HepG2 (cell line): ENCODE measurements around the gene LRRC28. TPM values are rescaled to one million over a fixed set of nuclear protein-coding genes. Genes with fewer than 3 reads are reported as not detected.
A peak's percentile ranks its signal among the peaks of the same experiment; 100 is the strongest.

Experiments used
- CCAR2 ChIP-seq: fragments of 200-400 bp; formaldehyde crosslinking; optimal IDR thresholded peaks from 2 replicates; pipeline ENCODE3; 2018; ENCODE audit warnings: low read depth, mild to moderate bottlenecking, low read length, moderate library complexity
- FIP1L1 ChIP-seq: fragments of 200-400 bp; formaldehyde crosslinking; IDR thresholded peaks from 2 replicates; pipeline ENCODE4 v1.6.1; 2018; ENCODE audit warnings: low read depth, mild to moderate bottlenecking, low read length, moderate library complexity, borderline replicate concordance; ENCODE audit not compliant: insufficient read depth
- ISL2 ChIP-seq: sonication (generic); formaldehyde crosslinking; IDR thresholded peaks from 2 replicates; pipeline ENCODE4 v1.5.0; 2020; ENCODE audit warnings: missing genetic modification reagents
- MIER2 ChIP-seq: IDR thresholded peaks from 2 replicates; pipeline ENCODE4 v1.6.1; 2016; ENCODE audit warnings: missing biosample characterization, missing genetic modification reagents
- POLR2AphosphoS5 ChIP-seq: IDR thresholded peaks from 2 replicates; pipeline ENCODE4 v1.6.1; 2012; ENCODE audit warnings: low read depth, low read length
- RBFOX2 ChIP-seq: fragments of 200-400 bp; formaldehyde crosslinking; IDR thresholded peaks from 2 replicates; pipeline ENCODE4 v1.6.1; 2017; ENCODE audit warnings: low read depth, mild to moderate bottlenecking, low read length
- SOX6 ChIP-seq, 2 experiments: fragments of 450-650 bp in 1 of 2; sonication (generic) in 1 of 2; formaldehyde crosslinking in 1 of 2; IDR thresholded peaks; 2 replicates each; pipeline versions ENCODE4 v1.4.0 to v1.6.1; 2017 to 2020; ENCODE audit warnings: antibody characterized with exemption in 1 of 2, mild to moderate bottlenecking in 1 of 2, missing genetic modification reagents in 1 of 2
- ZNF12 ChIP-seq: sonication (generic); formaldehyde crosslinking; IDR thresholded peaks from 2 replicates; pipeline ENCODE4 v1.5.0; 2020; ENCODE audit warnings: missing genetic modification reagents
- ZNF180 ChIP-seq: sonication (generic); formaldehyde crosslinking; IDR thresholded peaks from 2 replicates; pipeline ENCODE4 v1.4.0; 2020; ENCODE audit warnings: low read depth, missing genetic modification reagents, borderline replicate concordance
- ZNF891 ChIP-seq: sonication (generic); formaldehyde crosslinking; IDR thresholded peaks from 2 replicates; pipeline ENCODE4 v1.5.0; 2020; ENCODE audit warnings: mild to moderate bottlenecking, missing genetic modification reagents
- polyA plus RNA-seq, 8 experiments: library from polyadenylated mRNA; depleted of rRNA in 3 of 8; stranded (reverse) in 7 of 8; unstranded in 1 of 8; fragments of >200 nt; fragmentation: Illumina TruSeq in 4 of 8; extraction: Trizol in 4 of 8; gene quantifications; 2 replicates each; pipeline versions ENCODE4 v1.2.1 to v1.2.3, GENCODE V29; 2011 to 2016; ENCODE audit warnings: low read depth in 4 of 8, missing spikeins in 1 of 8, mixed read lengths in 1 of 8; ENCODE audit not compliant: insufficient read depth in 1 of 8
- total RNA-seq, 5 experiments: library from RNA; depleted of rRNA; stranded (reverse); fragments of >200 nt; fragmentation: Illumina TruSeq; extraction: Trizol; gene quantifications; 2 replicates each; pipeline ENCODE4 v1.2.3, GENCODE V29; 2016; ENCODE audit warnings: low read depth in 1 of 5
- TF ChIP-seq, protein P1 (sequence below): sonication (generic); formaldehyde crosslinking; IDR thresholded peaks from 2 replicates; pipeline ENCODE4 v1.9.0; 2021; ENCODE audit warnings: missing genetic modification reagents, borderline replicate concordance
- TF ChIP-seq, protein P2 (sequence below): sonication (generic); formaldehyde crosslinking; conservative IDR thresholded peaks from 2 replicates; pipeline ENCODE4 v1.4.0; 2020; ENCODE audit warnings: mild to moderate bottlenecking, missing genetic modification reagents, moderate library complexity
- TF ChIP-seq, protein P3 (sequence below): sonication (generic); formaldehyde crosslinking; IDR thresholded peaks from 2 replicates; pipeline ENCODE4 v1.5.1; 2020; ENCODE audit warnings: mild to moderate bottlenecking, moderate library complexity, missing genetic modification reagents
- TF ChIP-seq, protein P4 (sequence below): sonication (generic); formaldehyde crosslinking; IDR thresholded peaks from 2 replicates; pipeline ENCODE4 v1.4.0; 2020; ENCODE audit warnings: missing genetic modification reagents
- TF ChIP-seq, protein P5 (sequence below): sonication (generic); formaldehyde crosslinking; IDR thresholded peaks from 2 replicates; pipeline ENCODE4 v1.4.0; 2020; ENCODE audit warnings: mild to moderate bottlenecking, missing genetic modification reagents
- TF ChIP-seq, protein P6 (sequence below): sonication (generic); formaldehyde crosslinking; IDR thresholded peaks from 2 replicates; pipeline ENCODE4 v1.4.0; 2020; ENCODE audit warnings: missing genetic modification reagents

The LRRC28 gene
- total and polyA plus RNA-seq, 2 of the 13 experiments (the other 11 are each of a cell fraction or from before 2014, with no cell fraction given) = 17.5 to 21.3 TPM

DNA sequence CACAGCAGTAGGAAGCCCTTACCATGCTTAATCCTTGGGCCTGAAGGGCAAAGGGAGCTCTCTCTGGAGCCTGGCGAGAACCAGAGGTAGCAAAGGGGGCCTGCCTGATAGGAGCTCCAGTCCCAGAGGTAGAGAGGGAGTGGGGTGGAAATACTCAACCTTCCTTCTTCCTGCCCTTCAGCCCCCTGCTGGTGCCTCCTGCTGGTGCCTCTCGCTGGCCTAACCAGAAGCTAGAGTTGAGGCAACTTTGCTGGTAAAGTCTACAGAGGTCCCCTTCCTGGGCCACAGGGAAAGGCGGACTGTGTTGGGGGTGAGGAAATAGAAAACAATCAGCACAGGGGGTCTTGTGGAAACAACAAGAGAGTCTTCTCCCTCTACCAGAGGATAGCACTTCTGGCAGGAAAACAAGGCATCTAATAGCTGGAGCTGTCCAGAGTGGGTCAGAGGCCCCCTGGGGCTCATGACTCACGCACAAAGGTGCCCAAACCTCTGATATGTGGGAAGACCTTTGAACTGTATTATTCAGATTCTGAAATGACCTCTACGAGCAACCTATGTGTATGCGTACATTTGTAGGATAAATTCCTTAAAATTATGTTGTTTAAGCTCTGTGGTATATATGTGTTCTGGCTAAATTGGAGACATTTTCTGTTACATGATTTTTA, 133.9 kb downstream of the LRRC28 start (continued):
- TF ChIP-seq SOX6 (IDR thresholded peaks at IDR 0.05) (no peak), SOX6 (CRISPR knock-in tag; IDR thresholded peaks at IDR 0.05) (peak; percentile 37; the same call in 1 of the 2 replicates), POLR2AphosphoS5 (no peak), RBFOX2 (no peak), FIP1L1 (no peak), ZNF12 (CRISPR knock-in tag) (no peak), CCAR2 (no peak), ZNF891 (no peak), MIER2 (CRISPR knock-in tag) (peak; percentile 68; the same call in 1 of the 2 replicates), ISL2 (no peak), ZNF180 (CRISPR knock-in tag) (no peak)
- TF ChIP-seq, protein P1, sequence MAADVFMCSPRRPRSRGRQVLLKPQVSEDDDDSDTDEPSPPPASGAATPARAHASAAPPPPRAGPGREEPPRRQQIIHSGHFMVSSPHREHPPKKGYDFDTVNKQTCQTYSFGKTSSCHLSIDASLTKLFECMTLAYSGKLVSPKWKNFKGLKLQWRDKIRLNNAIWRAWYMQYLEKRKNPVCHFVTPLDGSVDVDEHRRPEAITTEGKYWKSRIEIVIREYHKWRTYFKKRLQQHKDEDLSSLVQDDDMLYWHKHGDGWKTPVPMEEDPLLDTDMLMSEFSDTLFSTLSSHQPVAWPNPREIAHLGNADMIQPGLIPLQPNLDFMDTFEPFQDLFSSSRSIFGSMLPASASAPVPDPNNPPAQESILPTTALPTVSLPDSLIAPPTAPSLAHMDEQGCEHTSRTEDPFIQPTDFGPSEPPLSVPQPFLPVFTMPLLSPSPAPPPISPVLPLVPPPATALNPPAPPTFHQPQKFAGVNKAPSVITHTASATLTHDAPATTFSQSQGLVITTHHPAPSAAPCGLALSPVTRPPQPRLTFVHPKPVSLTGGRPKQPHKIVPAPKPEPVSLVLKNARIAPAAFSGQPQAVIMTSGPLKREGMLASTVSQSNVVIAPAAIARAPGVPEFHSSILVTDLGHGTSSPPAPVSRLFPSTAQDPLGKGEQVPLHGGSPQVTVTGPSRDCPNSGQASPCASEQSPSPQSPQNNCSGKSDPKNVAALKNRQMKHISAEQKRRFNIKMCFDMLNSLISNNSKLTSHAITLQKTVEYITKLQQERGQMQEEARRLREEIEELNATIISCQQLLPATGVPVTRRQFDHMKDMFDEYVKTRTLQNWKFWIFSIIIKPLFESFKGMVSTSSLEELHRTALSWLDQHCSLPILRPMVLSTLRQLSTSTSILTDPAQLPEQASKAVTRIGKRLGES (CRISPR knock-in tag) = no peak
- TF ChIP-seq, protein P2, sequence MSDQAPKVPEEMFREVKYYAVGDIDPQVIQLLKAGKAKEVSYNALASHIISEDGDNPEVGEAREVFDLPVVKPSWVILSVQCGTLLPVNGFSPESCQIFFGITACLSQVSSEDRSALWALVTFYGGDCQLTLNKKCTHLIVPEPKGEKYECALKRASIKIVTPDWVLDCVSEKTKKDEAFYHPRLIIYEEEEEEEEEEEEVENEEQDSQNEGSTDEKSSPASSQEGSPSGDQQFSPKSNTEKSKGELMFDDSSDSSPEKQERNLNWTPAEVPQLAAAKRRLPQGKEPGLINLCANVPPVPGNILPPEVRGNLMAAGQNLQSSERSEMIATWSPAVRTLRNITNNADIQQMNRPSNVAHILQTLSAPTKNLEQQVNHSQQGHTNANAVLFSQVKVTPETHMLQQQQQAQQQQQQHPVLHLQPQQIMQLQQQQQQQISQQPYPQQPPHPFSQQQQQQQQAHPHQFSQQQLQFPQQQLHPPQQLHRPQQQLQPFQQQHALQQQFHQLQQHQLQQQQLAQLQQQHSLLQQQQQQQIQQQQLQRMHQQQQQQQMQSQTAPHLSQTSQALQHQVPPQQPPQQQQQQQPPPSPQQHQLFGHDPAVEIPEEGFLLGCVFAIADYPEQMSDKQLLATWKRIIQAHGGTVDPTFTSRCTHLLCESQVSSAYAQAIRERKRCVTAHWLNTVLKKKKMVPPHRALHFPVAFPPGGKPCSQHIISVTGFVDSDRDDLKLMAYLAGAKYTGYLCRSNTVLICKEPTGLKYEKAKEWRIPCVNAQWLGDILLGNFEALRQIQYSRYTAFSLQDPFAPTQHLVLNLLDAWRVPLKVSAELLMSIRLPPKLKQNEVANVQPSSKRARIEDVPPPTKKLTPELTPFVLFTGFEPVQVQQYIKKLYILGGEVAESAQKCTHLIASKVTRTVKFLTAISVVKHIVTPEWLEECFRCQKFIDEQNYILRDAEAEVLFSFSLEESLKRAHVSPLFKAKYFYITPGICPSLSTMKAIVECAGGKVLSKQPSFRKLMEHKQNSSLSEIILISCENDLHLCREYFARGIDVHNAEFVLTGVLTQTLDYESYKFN (CRISPR knock-in tag) = peak; percentile 52
- TF ChIP-seq, protein P3, sequence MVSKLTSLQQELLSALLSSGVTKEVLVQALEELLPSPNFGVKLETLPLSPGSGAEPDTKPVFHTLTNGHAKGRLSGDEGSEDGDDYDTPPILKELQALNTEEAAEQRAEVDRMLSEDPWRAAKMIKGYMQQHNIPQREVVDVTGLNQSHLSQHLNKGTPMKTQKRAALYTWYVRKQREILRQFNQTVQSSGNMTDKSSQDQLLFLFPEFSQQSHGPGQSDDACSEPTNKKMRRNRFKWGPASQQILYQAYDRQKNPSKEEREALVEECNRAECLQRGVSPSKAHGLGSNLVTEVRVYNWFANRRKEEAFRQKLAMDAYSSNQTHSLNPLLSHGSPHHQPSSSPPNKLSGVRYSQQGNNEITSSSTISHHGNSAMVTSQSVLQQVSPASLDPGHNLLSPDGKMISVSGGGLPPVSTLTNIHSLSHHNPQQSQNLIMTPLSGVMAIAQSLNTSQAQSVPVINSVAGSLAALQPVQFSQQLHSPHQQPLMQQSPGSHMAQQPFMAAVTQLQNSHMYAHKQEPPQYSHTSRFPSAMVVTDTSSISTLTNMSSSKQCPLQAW = no peak
- TF ChIP-seq, protein P4, sequence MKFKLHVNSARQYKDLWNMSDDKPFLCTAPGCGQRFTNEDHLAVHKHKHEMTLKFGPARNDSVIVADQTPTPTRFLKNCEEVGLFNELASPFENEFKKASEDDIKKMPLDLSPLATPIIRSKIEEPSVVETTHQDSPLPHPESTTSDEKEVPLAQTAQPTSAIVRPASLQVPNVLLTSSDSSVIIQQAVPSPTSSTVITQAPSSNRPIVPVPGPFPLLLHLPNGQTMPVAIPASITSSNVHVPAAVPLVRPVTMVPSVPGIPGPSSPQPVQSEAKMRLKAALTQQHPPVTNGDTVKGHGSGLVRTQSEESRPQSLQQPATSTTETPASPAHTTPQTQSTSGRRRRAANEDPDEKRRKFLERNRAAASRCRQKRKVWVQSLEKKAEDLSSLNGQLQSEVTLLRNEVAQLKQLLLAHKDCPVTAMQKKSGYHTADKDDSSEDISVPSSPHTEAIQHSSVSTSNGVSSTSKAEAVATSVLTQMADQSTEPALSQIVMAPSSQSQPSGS (CRISPR knock-in tag) = no peak
- TF ChIP-seq, protein P5, sequence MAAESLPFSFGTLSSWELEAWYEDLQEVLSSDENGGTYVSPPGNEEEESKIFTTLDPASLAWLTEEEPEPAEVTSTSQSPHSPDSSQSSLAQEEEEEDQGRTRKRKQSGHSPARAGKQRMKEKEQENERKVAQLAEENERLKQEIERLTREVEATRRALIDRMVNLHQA = no peak
- TF ChIP-seq, protein P6, sequence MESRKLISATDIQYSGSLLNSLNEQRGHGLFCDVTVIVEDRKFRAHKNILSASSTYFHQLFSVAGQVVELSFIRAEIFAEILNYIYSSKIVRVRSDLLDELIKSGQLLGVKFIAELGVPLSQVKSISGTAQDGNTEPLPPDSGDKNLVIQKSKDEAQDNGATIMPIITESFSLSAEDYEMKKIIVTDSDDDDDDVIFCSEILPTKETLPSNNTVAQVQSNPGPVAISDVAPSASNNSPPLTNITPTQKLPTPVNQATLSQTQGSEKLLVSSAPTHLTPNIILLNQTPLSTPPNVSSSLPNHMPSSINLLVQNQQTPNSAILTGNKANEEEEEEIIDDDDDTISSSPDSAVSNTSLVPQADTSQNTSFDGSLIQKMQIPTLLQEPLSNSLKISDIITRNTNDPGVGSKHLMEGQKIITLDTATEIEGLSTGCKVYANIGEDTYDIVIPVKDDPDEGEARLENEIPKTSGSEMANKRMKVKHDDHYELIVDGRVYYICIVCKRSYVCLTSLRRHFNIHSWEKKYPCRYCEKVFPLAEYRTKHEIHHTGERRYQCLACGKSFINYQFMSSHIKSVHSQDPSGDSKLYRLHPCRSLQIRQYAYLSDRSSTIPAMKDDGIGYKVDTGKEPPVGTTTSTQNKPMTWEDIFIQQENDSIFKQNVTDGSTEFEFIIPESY (CRISPR knock-in tag) = no peak
